Renal cortical epithelial cell (primary cell): ENCODE data around the gene PLCB3. TPM values are rescaled to one million over a fixed set of nuclear protein-coding genes. Genes with fewer than 3 reads are reported as not detected.

Experiments
- total RNA-seq: library from RNA; depleted of rRNA; stranded (reverse); fragments of >200 nt; gene quantifications from 2 replicates; pipeline ENCODE4 v1.2.3, GENCODE V29; 2014

The PLCB3 gene
- total RNA-seq, 1 donor from 2014 or later, result 29.7 TPM

Other genes with a start within 250 kb of the PLCB3 start
- gene FLRT1, start 215.6 kb upstream of the PLCB3 start, total RNA-seq, result 0.05 TPM in 1 of 2 replicates, not detected in the other
- gene MACROD1, start 85.4 kb upstream of the PLCB3 start, total RNA-seq, result 9.3 and 18.4 TPM in 2 replicates
- 174 and 201 TPM in 2 replicates for gene STIP1, start 65.4 kb upstream of the PLCB3 start, total RNA-seq
- 0.17 TPM in 1 of 2 replicates, not detected in the other for gene FERMT3, start 44.8 kb upstream of the PLCB3 start, total RNA-seq
- gene TRPT1, start 25.3 kb upstream of the PLCB3 start, total RNA-seq, result 37.0 and 68.8 TPM in 2 replicates
- 39.2 and 107 TPM in 2 replicates for gene NUDT22, start 25.3 kb upstream of the PLCB3 start, total RNA-seq
- 2.6 and 9.2 TPM in 2 replicates for gene DNAJC4, start 21.0 kb upstream of the PLCB3 start, total RNA-seq
- 6.1 and 14.7 TPM in 2 replicates for gene VEGFB, start 16.9 kb upstream of the PLCB3 start, total RNA-seq
- gene FKBP2, start 10.4 kb upstream of the PLCB3 start, total RNA-seq, result 57.5 and 64.3 TPM in 2 replicates
- gene PPP1R14B, start 4.6 kb upstream of the PLCB3 start, total RNA-seq, result 131 and 369 TPM in 2 replicates
- 66.7 and 93.4 TPM in 2 replicates for gene BAD, start 33.1 kb downstream of the PLCB3 start, total RNA-seq
- gene GPR137, start 34.3 kb downstream of the PLCB3 start, total RNA-seq, result 9.9 and 18.9 TPM in 2 replicates
- not detected in 2 replicates for gene KCNK4, start 39.8 kb downstream of the PLCB3 start, total RNA-seq
- gene CATSPERZ, start 48.8 kb downstream of the PLCB3 start, total RNA-seq, result not detected in 2 replicates
- gene ESRRA, start 54.0 kb downstream of the PLCB3 start, total RNA-seq, result 54.0 and 72.4 TPM in 2 replicates
- 96.8 and 278 TPM in 2 replicates for gene TRMT112, start 66.0 kb downstream of the PLCB3 start, total RNA-seq
- 209 and 400 TPM in 2 replicates for gene PRDX5, start 66.6 kb downstream of the PLCB3 start, total RNA-seq
- 0.55 and 2.4 TPM in 2 replicates for gene CCDC88B, start 88.7 kb downstream of the PLCB3 start, total RNA-seq
- 46.0 and 49.3 TPM in 2 replicates for gene RPS6KA4, start 107.6 kb downstream of the PLCB3 start, total RNA-seq